Measurements from ENCODE around the gene HARS2. TPM values are rescaled to one million over a fixed set of nuclear protein-coding genes. Genes with fewer than 3 reads are reported as not detected.

Gene HARS2, protein sequence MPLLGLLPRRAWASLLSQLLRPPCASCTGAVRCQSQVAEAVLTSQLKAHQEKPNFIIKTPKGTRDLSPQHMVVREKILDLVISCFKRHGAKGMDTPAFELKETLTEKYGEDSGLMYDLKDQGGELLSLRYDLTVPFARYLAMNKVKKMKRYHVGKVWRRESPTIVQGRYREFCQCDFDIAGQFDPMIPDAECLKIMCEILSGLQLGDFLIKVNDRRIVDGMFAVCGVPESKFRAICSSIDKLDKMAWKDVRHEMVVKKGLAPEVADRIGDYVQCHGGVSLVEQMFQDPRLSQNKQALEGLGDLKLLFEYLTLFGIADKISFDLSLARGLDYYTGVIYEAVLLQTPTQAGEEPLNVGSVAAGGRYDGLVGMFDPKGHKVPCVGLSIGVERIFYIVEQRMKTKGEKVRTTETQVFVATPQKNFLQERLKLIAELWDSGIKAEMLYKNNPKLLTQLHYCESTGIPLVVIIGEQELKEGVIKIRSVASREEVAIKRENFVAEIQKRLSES
- 10 to 100 TPM; 26.1 TPM for total RNA-seq

- TF ChIP-seq, protein P1, sequence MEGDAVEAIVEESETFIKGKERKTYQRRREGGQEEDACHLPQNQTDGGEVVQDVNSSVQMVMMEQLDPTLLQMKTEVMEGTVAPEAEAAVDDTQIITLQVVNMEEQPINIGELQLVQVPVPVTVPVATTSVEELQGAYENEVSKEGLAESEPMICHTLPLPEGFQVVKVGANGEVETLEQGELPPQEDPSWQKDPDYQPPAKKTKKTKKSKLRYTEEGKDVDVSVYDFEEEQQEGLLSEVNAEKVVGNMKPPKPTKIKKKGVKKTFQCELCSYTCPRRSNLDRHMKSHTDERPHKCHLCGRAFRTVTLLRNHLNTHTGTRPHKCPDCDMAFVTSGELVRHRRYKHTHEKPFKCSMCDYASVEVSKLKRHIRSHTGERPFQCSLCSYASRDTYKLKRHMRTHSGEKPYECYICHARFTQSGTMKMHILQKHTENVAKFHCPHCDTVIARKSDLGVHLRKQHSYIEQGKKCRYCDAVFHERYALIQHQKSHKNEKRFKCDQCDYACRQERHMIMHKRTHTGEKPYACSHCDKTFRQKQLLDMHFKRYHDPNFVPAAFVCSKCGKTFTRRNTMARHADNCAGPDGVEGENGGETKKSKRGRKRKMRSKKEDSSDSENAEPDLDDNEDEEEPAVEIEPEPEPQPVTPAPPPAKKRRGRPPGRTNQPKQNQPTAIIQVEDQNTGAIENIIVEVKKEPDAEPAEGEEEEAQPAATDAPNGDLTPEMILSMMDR (IDR thresholded peaks at IDR 0.05), result no peak
- H3K4me1 Mint-ChIP-seq (ENCODE audit: low read depth), result peaks cover 34% of the 10 kb centered on the region
- no peaks in the 10 kb centered on the region for H3K27me3 Mint-ChIP-seq
- ATAC-seq (peak; percentile 94), DNase-seq (peak; percentile 89)
- no peaks in the 10 kb centered on the region for H3K9me3 Mint-ChIP-seq
- intact Hi-C loops (cut with micrococcal nuclease), result loop anchor here (5.0 kb wide), 1 partner anchor 44 kb away; the partner anchor contains the start of genes IK and NDUFA2
- H3K4me3 Mint-ChIP-seq, result peak within 1 kb of the TSS; percentile 99
- POLR2A ChIA-PET, result interaction anchor here (0.7 to 4.0 kb wide), 23 partner anchors 10 to 291 kb away, joined by 3 to 29 read pairs (median 4); partner anchors contain the start of genes ANKHD1, EIF4EBP3, IK and NDUFA2
- H3K36me3 Mint-ChIP-seq (ENCODE audit: low read depth), result peaks cover 30% of the 10 kb centered on the region
- CTCF ChIA-PET, result interaction anchor here (0.7 to 1.7 kb wide), 11 partner anchors 10 to 873 kb away, joined by 3 to 6 read pairs (median 4); partner anchors contain the start of genes IK and NDUFA2
- H3K27ac Mint-ChIP-seq, result peak within 1 kb of the TSS; percentile 97
These were observed at the start of gene HARS2, which contains the start of gene HARS1 for GRCh38 chr5:140690941-140691924. Gene HARS2, plus strand, starts transcription at chr5:140691455. Its CDS starts 194 bp downstream, at chr5:140691649. Gene HARS1, minus strand, starts transcription at chr5:140691370. Its CDS starts 66 bp downstream, at chr5:140691304.

DNA sequence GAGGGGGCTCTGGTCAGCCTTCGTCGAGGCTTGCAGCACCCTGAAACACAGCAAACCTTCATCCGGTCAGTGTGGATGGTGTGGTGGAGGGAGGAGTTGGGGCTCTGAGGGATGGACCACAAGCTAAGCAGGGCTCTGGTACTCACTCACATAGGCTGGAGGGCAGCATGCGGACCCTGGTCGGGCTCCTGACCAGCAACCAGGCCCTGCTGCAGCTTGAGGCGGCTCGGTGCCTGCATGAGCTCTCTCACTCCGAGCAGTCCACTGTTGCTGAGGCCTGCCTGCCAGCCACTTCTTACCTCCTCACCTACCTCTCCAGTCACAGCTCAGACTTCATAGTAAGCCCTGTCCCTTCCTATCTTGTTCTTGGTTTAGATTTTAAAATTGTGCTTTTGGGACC is 49.5 kb upstream of the HARS2 start:
- intact Hi-C loops (cut with micrococcal nuclease), result no loop called here
- CTCF ChIA-PET, result interaction anchor here (1.6 kb wide), 1 partner anchor 21 kb away, joined by 4 read pairs; no protein-coding TSS in a partner anchor
- Mint-ChIP-seq H3K27me3 (no peaks in the 10 kb centered on the region), H3K9me3 (no peaks in the 10 kb centered on the region), H3K27ac (peak overlapping the region; percentile 25), H3K4me1 (ENCODE audit: low read depth) (peaks cover 50% of the 10 kb centered on the region), H3K4me3 (no peak overlapping the region), H3K36me3 (ENCODE audit: low read depth) (peaks cover 35% of the 10 kb centered on the region)
- no peak for DNase-seq
- POLR2A ChIA-PET, result interaction anchor here (0.9 to 2.1 kb wide), 4 partner anchors 27 to 296 kb away, joined by 3 to 10 read pairs (median 5); partner anchors contain the start of genes EIF4EBP3 and HBEGF
- TF ChIP-seq, protein P1 (IDR thresholded peaks at IDR 0.05), result no peak
- no peak for ATAC-seq

GRCh38 chr5:140642718-140643117 is 48.5 kb upstream of the HARS2 start:
- intact Hi-C loops (cut with micrococcal nuclease), result no loop called here
- Mint-ChIP-seq H3K9me3 (no peaks in the 10 kb centered on the region), H3K4me3 (no peak overlapping the region), H3K36me3 (ENCODE audit: low read depth) (peaks cover 41% of the 10 kb centered on the region), H3K4me1 (ENCODE audit: low read depth) (peaks cover 50% of the 10 kb centered on the region), H3K27ac (peak overlapping the region; percentile 5), H3K27me3 (no peaks in the 10 kb centered on the region)
- TF ChIP-seq, protein P1 (IDR thresholded peaks at IDR 0.05), result no peak
- CTCF ChIA-PET, result interaction anchor here (0.9 to 1.6 kb wide), 4 partner anchors 20 to 279 kb away, joined by 3 to 4 read pairs (median 3); partner anchors contain the start of gene WDR55
- POLR2A ChIA-PET, result interaction anchor here (0.9 to 2.1 kb wide), 4 partner anchors 26 to 297 kb away, joined by 3 to 10 read pairs (median 5); partner anchors contain the start of genes EIF4EBP3 and HBEGF
- ATAC-seq, result no peak
- DNase-seq, result no peak

DNA sequence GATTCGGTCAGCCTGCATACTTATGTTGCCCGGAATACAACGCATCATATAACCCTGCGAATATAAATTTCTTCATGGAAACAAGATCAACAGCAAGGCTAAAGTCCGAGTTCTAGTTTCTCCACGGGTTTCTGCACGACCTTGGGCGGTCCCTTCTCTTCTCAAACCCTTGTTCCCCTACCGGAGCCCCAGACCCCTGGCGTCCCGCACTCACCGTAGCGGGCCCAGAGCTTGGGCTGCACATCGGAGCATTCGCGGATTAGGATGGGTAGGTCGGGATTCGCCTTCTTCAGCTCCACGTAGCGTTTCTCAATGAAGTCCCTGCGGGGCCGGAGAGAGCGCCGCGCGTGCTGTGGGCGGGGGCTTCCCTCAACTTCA is 44.2 kb upstream of the HARS2 start:
- DNase-seq (no peak), ATAC-seq (no peak)
- H3K9me3 Mint-ChIP-seq, result no peaks in the 10 kb centered on the region
- H3K4me3 Mint-ChIP-seq, result peak overlapping the region; percentile 95
- ChIA-PET CTCF (interaction anchor here (0.9 to 2.3 kb wide), 10 partner anchors 8 to 503 kb away, joined by 3 to 10 read pairs (median 4); partner anchors contain the start of genes CD14, EIF4EBP3, HARS1 and HARS2), POLR2A (interaction anchor here (0.8 to 4.2 kb wide), 20 partner anchors 8 to 259 kb away, joined by 3 to 37 read pairs (median 6); partner anchors contain the start of genes APBB3, DND1, EIF4EBP3 and HARS1)
- intact Hi-C loops (cut with micrococcal nuclease), result loop anchor here (5.0 kb wide), 1 partner anchor 45 kb away; the partner anchor contains the start of genes HARS1 and HARS2
- H3K27ac Mint-ChIP-seq, result peak overlapping the region; percentile 99
- TF ChIP-seq, protein P1 (IDR thresholded peaks at IDR 0.05), result no peak
- H3K27me3 Mint-ChIP-seq, result no peaks in the 10 kb centered on the region
- H3K36me3 Mint-ChIP-seq (ENCODE audit: low read depth), result peaks cover 51% of the 10 kb centered on the region
- peaks cover 35% of the 10 kb centered on the region for H3K4me1 Mint-ChIP-seq (ENCODE audit: low read depth)
